ENCODE results near the gene PATE2. TPM values are rescaled to one million over a fixed set of nuclear protein-coding genes. Genes with fewer than 3 reads are reported as not detected.

Gene PATE2
- total and polyA plus RNA-seq, 7 donors, result 0.68 TPM; not detected in 6

GRCh38 chr11:125787827-125788226 lies 9.2 kb upstream of the PATE2 start, which contains the start of gene PATE3:
TSS of gene PATE3 (plus strand) at chr11:125788127. CDS start at chr11:125788152, 25 bp downstream.
- no peaks in the 10 kb centered on the region for H3K27me3 ChIP-seq
- TF ChIP-seq POLR2AphosphoS5 (IDR thresholded peaks at IDR 0.05) (no peak), EP300 (IDR thresholded peaks at IDR 0.05) (no peak), CTCF (IDR thresholded peaks at IDR 0.05) (no peak), POLR2A (IDR thresholded peaks at IDR 0.05) (no peak)
- no peaks in the 10 kb centered on the region for H3K9me3 ChIP-seq
- intact Hi-C loops (cut with DNase I), result no loop called here
- no peaks in the 10 kb centered on the region for H3K4me1 ChIP-seq
- WGBS, 2 donors, result 48 to 55% methylated on average over 2 of the region's 2 CpGs
- no peak within 1 kb of the TSS for H3K27ac ChIP-seq
- H3K36me3 ChIP-seq, result no peaks in the 10 kb centered on the region
- DNase-seq, result no peak
- H3K4me3 ChIP-seq, result no peak within 1 kb of the TSS

- TF ChIP-seq POLR2A (IDR thresholded peaks at IDR 0.05) (no peak), EP300 (IDR thresholded peaks at IDR 0.05) (no peak), POLR2AphosphoS5 (IDR thresholded peaks at IDR 0.05) (no peak), CTCF (IDR thresholded peaks at IDR 0.05) (no peak)
- no peak for DNase-seq
- no peaks in the 10 kb centered on the region for H3K27me3 ChIP-seq
- H3K36me3 ChIP-seq, result no peaks in the 10 kb centered on the region
- 44 to 58% methylated on average over 2 of the region's 2 CpGs for WGBS, 2 donors
- intact Hi-C loops (cut with DNase I), result no loop called here
- H3K4me1 ChIP-seq, result no peaks in the 10 kb centered on the region
- H3K27ac ChIP-seq, result no peak overlapping the region
- H3K4me3 ChIP-seq, result no peak overlapping the region
- no peaks in the 10 kb centered on the region for H3K9me3 ChIP-seq
Measured at GRCh38 chr11:125784678-125785077, 6.0 kb upstream of the PATE2 start.

- 57 to 69% methylated on average over 5 of the region's 5 CpGs for WGBS, 2 donors
- Histone ChIP-seq H3K27ac (no peak overlapping the region), H3K4me3 (no peak overlapping the region), H3K27me3 (no peaks in the 10 kb centered on the region), H3K4me1 (peaks cover 0 to 10% (median 0%) of the 10 kb centered on the region in 4 donors), H3K36me3 (no peaks in the 10 kb centered on the region), H3K9me3 (no peaks in the 10 kb centered on the region)
- DNase-seq, result no peak
- intact Hi-C loops (cut with DNase I), result no loop called here
- TF ChIP-seq CTCF (IDR thresholded peaks at IDR 0.05) (no peak), POLR2AphosphoS5 (IDR thresholded peaks at IDR 0.05) (no peak), EP300 (IDR thresholded peaks at IDR 0.05) (no peak), POLR2A (IDR thresholded peaks at IDR 0.05) (no peak)
Measured at GRCh38 chr11:125777309-125777708, 1.3 kb downstream of the PATE2 start.

GRCh38 chr11:125773516-125773915 lies 5.1 kb downstream of the PATE2 start:
- Histone ChIP-seq H3K4me3 (no peak overlapping the region), H3K27ac (no peak overlapping the region), H3K4me1 (peaks cover 0 to 11% (median 0%) of the 10 kb centered on the region in 4 donors), H3K36me3 (no peaks in the 10 kb centered on the region), H3K9me3 (no peaks in the 10 kb centered on the region), H3K27me3 (no peaks in the 10 kb centered on the region)
- no peak for DNase-seq
- intact Hi-C loops (cut with DNase I), result no loop called here
- no peak for TF ChIP-seq POLR2A (IDR thresholded peaks at IDR 0.05)
- no peak for TF ChIP-seq CTCF (IDR thresholded peaks at IDR 0.05)
- TF ChIP-seq POLR2AphosphoS5 (IDR thresholded peaks at IDR 0.05), result no peak
- no peak for TF ChIP-seq EP300 (IDR thresholded peaks at IDR 0.05)
- 69 to 73% methylated on average over 3 of the region's 3 CpGs for WGBS, 2 donors
